SH-SY5Y (cell line): ENCODE measurements around the gene HAPSTR1.

Experiments used
- GATA2 ChIP-seq: IDR thresholded peaks from 2 replicates; pipeline ENCODE4 v1.6.1; 2011; ENCODE audit warnings: mild to moderate bottlenecking, low read depth, low read length
- GATA3 ChIP-seq: IDR thresholded peaks from 2 replicates; pipeline ENCODE4 v1.6.1; 2011; ENCODE audit warnings: low read depth, mild to moderate bottlenecking, low read length, moderate library complexity

DNA sequence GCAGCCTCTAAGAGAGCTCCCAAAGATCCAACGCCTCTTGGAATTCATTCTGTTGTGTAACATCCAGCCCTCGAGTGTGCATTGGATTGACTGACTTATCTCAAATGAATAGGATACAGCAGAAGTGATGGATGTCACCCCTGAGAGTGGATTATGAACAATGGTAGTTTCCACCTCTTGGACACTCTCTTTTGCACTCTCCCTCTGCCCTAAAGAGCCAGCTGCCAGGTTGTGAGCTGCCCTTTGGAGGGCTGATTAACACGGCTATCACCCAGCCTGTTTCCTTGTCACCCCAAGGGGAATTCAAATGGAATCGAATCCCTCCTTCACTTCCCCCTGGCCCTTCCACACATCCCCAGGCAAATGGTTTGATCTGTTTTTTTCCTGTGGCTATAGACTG is 21.2 kb upstream of the HAPSTR1 start:
- no peak for TF ChIP-seq GATA2
- no peak for TF ChIP-seq GATA3
